Esophagus (tissue), 2 donors: ENCODE data around the gene NUDT14. TPM values are rescaled to one million over a fixed set of nuclear protein-coding genes. Genes with fewer than 3 reads are reported as not detected.

Experiments
- H3K27ac ChIP-seq, 2 donors: one replicate each; pipeline ENCODE4 v1.5.1; 2013; ENCODE audit warnings: low read depth in 2 of 2, mild to moderate bottlenecking in 2 of 2, inconsistent platforms in 1 of 2, low read length in 1 of 2, moderate library complexity in 1 of 2
- H3K27me3 ChIP-seq, 2 donors: one replicate each; pipeline ENCODE4 v1.6.1; 2013; ENCODE audit warnings: low read length in 2 of 2, control low read depth in 1 of 2, mild to moderate bottlenecking in 1 of 2; ENCODE audit not compliant: insufficient read depth in 2 of 2, control insufficient read depth in 1 of 2
- H3K36me3 ChIP-seq, 2 donors: one replicate each; pipeline ENCODE4 v1.6.1; 2013; ENCODE audit warnings: low read length in 1 of 2; ENCODE audit not compliant: control insufficient read depth in 2 of 2, insufficient read depth in 2 of 2
- H3K4me1 ChIP-seq, 2 donors: one replicate each; pipeline ENCODE4 v1.6.1; 2013; ENCODE audit warnings: low read length in 1 of 2; ENCODE audit not compliant: control insufficient read depth in 2 of 2, insufficient read depth in 2 of 2
- H3K4me3 ChIP-seq, 2 donors: one replicate each; pipeline ENCODE4 v1.5.1; 2013; ENCODE audit warnings: low read length in 2 of 2, mild to moderate bottlenecking in 2 of 2, low read depth in 1 of 2, moderate library complexity in 1 of 2
- H3K9me3 ChIP-seq, 2 donors: one replicate each; pipeline ENCODE4 v1.6.1; 2013; ENCODE audit warnings: mild to moderate bottlenecking in 2 of 2, low read depth in 1 of 2, low read length in 1 of 2, moderate library complexity in 1 of 2; ENCODE audit not compliant: control insufficient read depth in 2 of 2, insufficient read depth in 1 of 2
- WGBS, 2 donors: extraction: QIAGEN DNeasy Blood & Tissue Kit; methylation state at CpG; one replicate each; pipeline ENCODE4 v1.1.7; 2013; 5-methylcytosine and 5-hydroxymethylcytosine counted together
- polyA plus RNA-seq, 2 donors: library from polyadenylated mRNA; stranded (reverse); fragments of 200-250 nt; gene quantifications; one replicate each; pipeline ENCODE4 v1.2.3, GENCODE V29; 2013
- donor health status: healthy with polysubstance abuse.
- donor health status: Bipolar disorder and iron deficiency.

Gene NUDT14
- polyA plus RNA-seq, 2 donors = 16.1 to 25.5 TPM

DNA sequence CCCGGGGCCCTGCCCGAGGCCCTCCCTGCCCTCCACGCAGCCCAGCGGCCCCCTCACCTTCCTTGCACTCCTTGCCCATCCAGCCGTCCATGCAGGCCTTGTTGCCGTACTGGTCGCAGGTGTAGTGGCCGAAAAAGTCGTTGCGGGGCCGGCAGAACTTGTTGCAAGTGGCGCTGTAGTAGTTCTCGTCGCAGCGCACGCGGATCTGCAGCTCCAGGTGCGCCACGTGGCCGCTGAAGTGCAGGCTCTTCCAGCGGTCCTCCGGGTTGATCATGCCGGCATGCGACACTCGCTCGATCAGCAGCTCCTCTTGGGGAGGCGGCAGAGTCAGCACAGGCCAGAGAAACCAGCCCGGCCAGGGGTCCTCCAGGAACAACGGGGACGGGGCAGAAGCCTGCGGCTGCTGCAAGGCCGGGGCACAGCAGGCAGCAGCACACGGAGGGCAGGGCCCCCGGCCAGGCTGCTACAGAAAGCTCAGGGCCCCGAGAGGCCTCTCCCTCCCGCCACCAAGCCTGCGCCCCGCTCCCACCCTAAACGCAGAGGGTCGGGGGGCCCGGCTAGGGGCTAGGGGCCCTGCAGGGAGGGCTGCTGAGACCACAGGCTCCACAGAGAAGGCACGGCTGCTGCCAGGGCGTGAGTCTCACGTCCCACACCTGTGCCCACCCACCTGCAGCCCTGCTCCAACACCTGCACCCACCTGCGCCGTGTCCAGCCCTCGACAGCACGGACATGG is 25.3 kb downstream of the NUDT14 start:
- Histone ChIP-seq H3K4me3 (no peak overlapping the region), H3K27ac (no peak overlapping the region), H3K9me3 (no peaks in the 10 kb centered on the region), H3K27me3 (no peaks in the 10 kb centered on the region), H3K36me3 (no peaks in the 10 kb centered on the region), H3K4me1 (peaks cover 0 to 3% of the 10 kb centered on the region in 2 donors)
- 84 to 85% methylated on average over 47 to 48 of the region's 48 CpGs for WGBS, 2 donors

- H3K36me3 ChIP-seq = peaks cover 0 to 2% of the 10 kb centered on the region in 2 donors
- 77 to 81% methylated on average over 24 of the region's 24 CpGs for WGBS, 2 donors
- H3K27ac ChIP-seq = no peak overlapping the region
- no peak overlapping the region for H3K4me3 ChIP-seq
- H3K27me3 ChIP-seq = no peaks in the 10 kb centered on the region
- H3K4me1 ChIP-seq = peaks cover 0 to 3% of the 10 kb centered on the region in 2 donors
- H3K9me3 ChIP-seq = no peaks in the 10 kb centered on the region
Observed at GRCh38 chr14:105155071-105155651, 26.0 kb downstream of the NUDT14 start.

DNA sequence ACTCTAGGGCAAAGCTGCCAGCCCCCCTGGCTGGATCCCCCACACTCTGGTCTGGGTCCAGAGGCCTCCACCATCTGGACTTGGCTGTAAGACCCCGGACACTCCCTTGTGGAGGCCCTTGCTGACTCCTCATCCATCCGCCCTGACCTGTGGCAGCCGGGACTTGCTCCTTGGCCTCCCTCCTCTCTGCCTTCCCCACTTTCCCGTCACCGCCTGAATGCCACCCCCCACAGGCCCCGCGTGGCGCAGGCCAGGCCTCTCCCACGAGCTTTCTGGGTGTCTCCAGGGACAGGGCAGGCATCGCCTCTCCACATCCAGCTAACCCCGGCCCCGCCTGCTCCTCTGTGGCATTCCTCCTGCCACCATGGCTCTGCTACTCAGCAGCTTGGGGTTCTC is 26.6 kb downstream of the NUDT14 start:
- Histone ChIP-seq H3K9me3 (no peaks in the 10 kb centered on the region), H3K27ac (no peak overlapping the region), H3K4me3 (no peak overlapping the region), H3K27me3 (no peaks in the 10 kb centered on the region), H3K36me3 (peaks cover 0 to 2% of the 10 kb centered on the region in 2 donors), H3K4me1 (peaks cover 0 to 3% of the 10 kb centered on the region in 2 donors)
- WGBS, 2 donors = 66 to 74% methylated on average over 11 to 12 of the region's 12 CpGs

DNA sequence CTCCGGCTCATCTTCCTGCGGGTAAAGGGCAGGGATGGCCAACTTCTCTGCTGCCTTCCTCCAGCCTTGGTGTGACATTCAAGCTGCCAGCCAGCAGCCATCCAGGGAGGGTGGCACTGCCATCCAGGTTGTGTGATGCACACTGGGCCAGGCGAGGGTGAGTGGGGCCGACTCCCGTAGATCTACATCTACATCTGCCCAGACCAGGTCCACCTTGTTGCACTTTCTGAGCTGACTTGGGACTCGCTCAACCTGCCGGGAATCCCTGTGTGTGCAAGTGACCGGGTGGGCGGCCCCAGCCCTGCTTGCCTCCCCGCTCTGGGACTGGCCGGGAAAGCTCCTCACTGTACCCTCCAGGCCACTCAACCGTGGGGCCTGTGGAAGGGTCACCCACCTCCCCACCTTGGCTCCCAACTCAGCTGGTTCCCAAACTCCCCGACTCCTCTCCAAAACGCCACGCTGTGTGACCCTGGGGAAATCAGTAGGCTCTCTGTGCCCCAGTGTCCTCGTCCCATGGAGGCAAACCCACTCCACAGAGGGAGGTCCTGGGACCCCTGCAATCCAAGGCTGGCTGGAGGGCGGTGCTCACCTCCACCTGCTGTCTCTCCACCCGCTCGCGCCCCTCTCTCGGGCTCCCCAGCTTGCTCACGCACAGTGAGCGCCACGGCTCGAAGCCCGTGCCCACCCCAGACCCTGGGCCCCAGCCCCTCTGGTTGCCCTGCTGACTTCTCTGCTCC is 27.2 kb downstream of the NUDT14 start:
- peaks cover 0 to 2% of the 10 kb centered on the region in 2 donors for H3K36me3 ChIP-seq
- no peak overlapping the region for H3K27ac ChIP-seq
- H3K9me3 ChIP-seq = no peaks in the 10 kb centered on the region
- no peak overlapping the region for H3K4me3 ChIP-seq
- 84 to 87% methylated on average over 25 to 26 of the region's 26 CpGs for WGBS, 2 donors
- peaks cover 0 to 3% of the 10 kb centered on the region in 2 donors for H3K4me1 ChIP-seq
- H3K27me3 ChIP-seq = no peaks in the 10 kb centered on the region

- WGBS, 2 donors = 59 to 67% methylated on average over 17 to 18 of the region's 18 CpGs
- H3K27me3 ChIP-seq = no peaks in the 10 kb centered on the region
- peaks cover 0 to 3% of the 10 kb centered on the region in 2 donors for H3K4me1 ChIP-seq
- no peaks in the 10 kb centered on the region for H3K9me3 ChIP-seq
- no peak overlapping the region for H3K27ac ChIP-seq
- H3K4me3 ChIP-seq = no peak overlapping the region
- peaks cover 0 to 2% of the 10 kb centered on the region in 2 donors for H3K36me3 ChIP-seq
Observed at GRCh38 chr14:105153331-105153731, 27.8 kb downstream of the NUDT14 start.

GRCh38 chr14:105152794-105153241 is 28.3 kb downstream of the NUDT14 start:
- no peaks in the 10 kb centered on the region for H3K27me3 ChIP-seq
- WGBS, 2 donors = 59 to 66% methylated on average over 14 of the region's 14 CpGs
- H3K27ac ChIP-seq = no peak overlapping the region
- H3K36me3 ChIP-seq = peaks cover 0 to 2% of the 10 kb centered on the region in 2 donors
- H3K9me3 ChIP-seq = no peaks in the 10 kb centered on the region
- no peak overlapping the region for H3K4me3 ChIP-seq
- peaks cover 0 to 3% of the 10 kb centered on the region in 2 donors for H3K4me1 ChIP-seq

- H3K27me3 ChIP-seq = no peaks in the 10 kb centered on the region
- H3K4me1 ChIP-seq = peaks cover 0 to 3% of the 10 kb centered on the region in 2 donors
- WGBS, 2 donors = 80 to 83% methylated on average over 44 of the region's 44 CpGs
- no peak overlapping the region for H3K27ac ChIP-seq
- no peak overlapping the region for H3K4me3 ChIP-seq
- no peaks in the 10 kb centered on the region for H3K9me3 ChIP-seq
- peaks cover 0 to 2% of the 10 kb centered on the region in 2 donors for H3K36me3 ChIP-seq
Observed at GRCh38 chr14:105151838-105152793, 29.0 kb downstream of the NUDT14 start.

- WGBS, 2 donors = 87 to 90% methylated on average over 37 of the region's 37 CpGs
- H3K36me3 ChIP-seq = peaks cover 0 to 6% of the 10 kb centered on the region in 2 donors
Observed at GRCh38 chr14:105151084-105151837, 29.9 kb downstream of the NUDT14 start.

More at GRCh38 chr14:105151084-105151837, 29.9 kb downstream of the NUDT14 start:
- H3K4me3 ChIP-seq = no peak overlapping the region
- H3K9me3 ChIP-seq = no peaks in the 10 kb centered on the region
- H3K4me1 ChIP-seq = peaks cover 0 to 3% of the 10 kb centered on the region in 2 donors
- H3K27me3 ChIP-seq = no peaks in the 10 kb centered on the region
- no peak overlapping the region for H3K27ac ChIP-seq
